Measurements from ENCODE around the gene ARHGEF37.

Gene ARHGEF37

GRCh38 chr5:149681252-149681651 lies 100.0 kb downstream of the ARHGEF37 start:
- DNase-seq = no peak

DNA sequence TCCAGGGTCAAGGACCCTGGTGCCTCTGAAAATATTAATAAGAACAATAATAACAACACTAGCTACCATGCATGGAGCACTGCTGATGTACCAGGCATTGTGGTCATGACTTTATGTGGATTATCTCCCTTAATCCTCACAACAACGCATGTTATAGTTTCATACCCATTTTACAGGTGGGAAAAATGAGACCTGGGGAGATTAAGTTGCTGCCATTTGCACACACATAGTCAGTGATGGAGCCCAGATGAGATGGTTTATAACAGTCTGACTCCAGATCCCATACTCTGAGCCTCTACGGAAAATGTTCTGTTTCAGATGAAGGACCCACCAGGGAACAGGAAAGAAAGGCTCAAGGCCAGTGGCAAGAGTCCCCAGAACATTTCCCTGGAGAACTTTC lies 100.6 kb downstream of the ARHGEF37 start:
- no peak for DNase-seq

DNA sequence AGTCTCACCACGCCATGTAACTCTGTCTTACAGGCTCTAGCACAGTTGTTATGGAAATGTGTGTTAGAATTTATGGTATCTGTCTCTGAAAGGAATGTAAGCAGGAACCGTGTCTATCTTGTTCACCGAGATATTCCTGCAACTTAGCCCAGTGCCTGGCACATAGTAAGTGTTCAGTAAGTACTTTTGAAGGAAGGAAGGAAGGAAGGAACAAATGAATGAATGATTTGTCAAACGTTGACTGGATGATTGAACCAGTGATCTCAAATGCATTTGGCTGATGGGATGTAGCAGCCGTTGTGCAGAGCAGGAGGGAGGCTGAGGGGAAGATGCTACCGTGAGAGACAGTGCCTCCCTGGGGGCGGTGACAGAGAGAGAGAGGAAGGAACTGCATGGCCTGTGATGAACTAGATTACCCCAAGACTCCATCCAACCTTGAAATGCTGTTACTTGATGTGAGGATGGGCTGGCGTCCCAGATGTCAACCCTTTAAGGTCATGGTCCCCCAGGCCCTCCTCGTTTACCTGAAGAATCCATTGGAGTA lies 101.3 kb downstream of the ARHGEF37 start:
- DNase-seq = peak; percentile 4

DNA sequence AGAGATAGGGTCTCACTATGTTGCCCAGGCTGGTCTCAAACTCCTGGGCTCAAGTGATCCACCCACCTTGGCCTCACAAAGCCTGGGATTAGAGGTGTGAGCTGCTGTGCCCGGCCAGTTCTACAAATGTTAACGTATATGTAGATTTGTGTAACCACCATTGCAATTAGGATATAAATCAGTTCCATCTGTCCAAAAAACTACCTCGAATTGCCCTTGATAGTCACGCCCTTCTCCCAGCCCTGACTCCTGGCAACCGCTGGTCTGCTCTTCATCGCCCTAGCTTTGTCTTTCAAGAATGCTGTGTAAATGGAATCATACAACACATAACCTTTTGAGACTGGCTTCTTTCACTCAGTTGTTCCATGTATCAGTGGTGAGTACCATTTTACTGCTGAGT lies 102.7 kb downstream of the ARHGEF37 start:
- no peak for DNase-seq

DNA sequence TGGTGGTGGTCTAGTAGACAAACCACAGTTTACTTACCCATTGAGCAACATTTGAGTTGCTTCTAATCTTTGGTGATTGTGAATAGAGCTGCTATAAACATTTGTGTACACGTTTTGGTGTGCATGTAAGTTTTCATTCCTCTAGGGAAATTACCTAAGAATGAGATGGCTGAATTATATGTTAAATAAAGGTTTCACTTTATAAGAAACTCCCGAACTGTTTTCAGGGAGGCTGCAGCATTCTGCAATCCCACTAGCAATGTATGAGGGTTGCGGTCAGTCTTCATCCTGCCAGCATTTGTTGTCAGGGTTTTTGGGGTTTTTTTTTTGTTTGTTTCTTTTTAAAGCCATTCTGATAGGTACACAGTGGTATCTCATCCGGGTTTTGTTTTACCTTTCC lies 103.1 kb downstream of the ARHGEF37 start:
- no peak for DNase-seq
